DMS114 treated with DMSO at 0.1 percent for 48 hours (cell line): ENCODE data around the gene C17orf50.

Experiments
- DNase-seq: peaks from one replicate; lab custom pipeline; 2025; ENCODE audit not compliant: unreplicated experiment; lab: John Stamatoyannopoulos, UW

C17orf50 gene

GRCh38 chr17:35809855-35810461, 49.3 kb downstream of the C17orf50 start:
- no peak for DNase-seq

GRCh38 chr17:35811759-35812158, 51.1 kb downstream of the C17orf50 start:
- no peak for DNase-seq

- DNase-seq: no peak
Observed at GRCh38 chr17:35812456-35812855, 51.8 kb downstream of the C17orf50 start.
